HG02840 (cell line): Measurements from ENCODE around the gene SLX4IP.
A peak's percentile ranks its signal among the peaks of the same experiment; 100 is the strongest.

Source experiments
- ATAC-seq: cut with Tn5 transposase; IDR thresholded peaks from one replicate; pipeline ENCODE4 v1.9.1; 2021; ENCODE audit warnings: mild to moderate bottlenecking, moderate library complexity, moderate number of reproducible peaks; ENCODE audit not compliant: unreplicated experiment, low FRiP score

The SLX4IP gene

DNA sequence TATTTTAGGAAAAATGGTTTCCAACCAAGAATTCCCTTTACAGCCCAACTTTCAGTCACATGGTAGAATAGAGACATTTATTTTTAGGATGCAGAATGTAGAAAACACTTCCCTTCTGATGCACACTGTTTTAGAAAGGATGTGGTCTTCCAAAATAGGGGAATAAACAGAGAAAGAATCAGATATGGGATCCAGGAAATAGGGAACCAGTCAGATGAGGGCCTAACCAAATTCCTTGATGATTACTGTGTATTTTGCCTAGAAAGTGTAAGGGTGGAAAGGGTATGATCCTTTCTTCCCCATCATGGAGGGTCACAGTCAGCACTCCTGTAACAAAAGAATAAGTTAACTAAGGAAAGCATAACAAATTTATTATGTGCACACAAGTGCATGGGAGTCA, 27.4 kb downstream of the SLX4IP start:
- no peak for ATAC-seq

DNA sequence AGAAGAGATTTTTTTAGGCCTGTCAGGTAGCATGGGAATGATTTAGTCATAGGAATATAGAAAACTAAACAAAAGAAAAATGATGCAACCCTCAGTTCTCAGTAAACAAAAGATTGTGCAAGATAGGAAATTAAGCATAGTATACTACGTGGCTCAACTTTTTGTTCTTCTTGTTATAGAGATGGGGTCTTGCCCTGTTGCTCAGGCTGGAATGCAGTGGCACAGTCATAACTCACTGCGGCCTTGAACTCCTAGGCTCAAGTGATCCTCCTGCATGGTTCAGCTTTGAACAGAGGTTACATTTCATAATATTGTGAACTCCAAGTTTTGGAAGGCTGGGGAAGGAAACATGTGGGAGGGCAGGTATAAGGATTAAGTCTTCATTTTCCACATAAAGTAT, 28.5 kb downstream of the SLX4IP start:
- ATAC-seq = no peak

DNA sequence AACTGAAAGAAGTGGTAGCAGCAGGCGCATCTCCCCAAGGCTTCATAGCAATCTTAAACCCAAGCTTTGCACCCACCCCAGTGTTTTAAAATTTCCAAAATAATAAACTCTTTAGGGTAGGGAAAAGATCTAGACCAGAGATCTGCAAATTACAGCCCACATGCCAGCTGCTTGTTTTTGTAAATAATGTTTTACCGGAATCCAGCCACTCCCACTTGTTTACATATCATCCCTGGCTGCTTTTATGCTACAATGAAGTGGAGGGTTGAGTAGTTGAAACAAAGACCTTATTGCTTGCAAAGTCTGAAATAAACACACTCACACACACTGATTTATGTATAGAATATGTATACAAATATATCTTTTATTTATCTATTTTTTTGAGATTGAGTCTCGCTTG, 30.0 kb downstream of the SLX4IP start:
- no peak for ATAC-seq

DNA sequence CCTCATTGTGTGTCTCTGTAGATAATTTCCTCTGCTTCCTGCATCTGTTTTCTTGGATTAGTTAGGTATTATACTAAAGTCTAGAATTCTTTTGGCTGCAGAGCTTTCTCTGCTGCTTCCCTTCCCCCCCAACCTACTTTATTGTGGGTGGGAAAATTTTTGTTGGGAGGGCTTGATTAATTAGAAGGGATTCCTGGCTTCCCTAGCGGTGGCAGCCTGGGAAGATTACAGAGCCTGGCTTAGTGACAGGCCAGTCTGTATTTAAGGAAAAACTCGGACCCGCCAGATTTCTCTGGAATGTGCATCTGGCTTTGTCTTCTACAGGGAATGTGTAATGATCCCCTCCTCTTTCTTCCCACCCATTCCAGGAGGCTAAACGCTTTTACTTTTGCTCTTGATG, 31.2 kb downstream of the SLX4IP start:
- ATAC-seq = no peak

DNA sequence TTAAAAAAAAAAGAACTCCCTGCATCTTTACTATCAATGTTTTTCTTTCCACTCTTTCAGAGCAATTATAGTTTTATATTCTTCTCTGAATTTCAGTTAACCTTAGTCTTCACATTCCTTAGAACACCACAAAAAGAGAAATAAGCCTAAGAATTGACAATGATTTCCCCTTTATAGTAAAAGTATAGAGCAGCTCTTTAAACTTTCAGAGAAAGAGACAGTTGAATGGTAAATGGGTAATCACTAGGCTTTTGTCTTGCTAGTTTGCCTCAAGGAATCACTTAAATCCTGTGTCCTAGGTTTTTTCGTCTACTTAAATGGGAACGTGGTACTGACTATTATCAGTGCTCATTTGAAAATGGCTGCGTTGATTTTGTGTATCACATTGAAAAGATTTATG, 31.8 kb downstream of the SLX4IP start:
- ATAC-seq = no peak

DNA sequence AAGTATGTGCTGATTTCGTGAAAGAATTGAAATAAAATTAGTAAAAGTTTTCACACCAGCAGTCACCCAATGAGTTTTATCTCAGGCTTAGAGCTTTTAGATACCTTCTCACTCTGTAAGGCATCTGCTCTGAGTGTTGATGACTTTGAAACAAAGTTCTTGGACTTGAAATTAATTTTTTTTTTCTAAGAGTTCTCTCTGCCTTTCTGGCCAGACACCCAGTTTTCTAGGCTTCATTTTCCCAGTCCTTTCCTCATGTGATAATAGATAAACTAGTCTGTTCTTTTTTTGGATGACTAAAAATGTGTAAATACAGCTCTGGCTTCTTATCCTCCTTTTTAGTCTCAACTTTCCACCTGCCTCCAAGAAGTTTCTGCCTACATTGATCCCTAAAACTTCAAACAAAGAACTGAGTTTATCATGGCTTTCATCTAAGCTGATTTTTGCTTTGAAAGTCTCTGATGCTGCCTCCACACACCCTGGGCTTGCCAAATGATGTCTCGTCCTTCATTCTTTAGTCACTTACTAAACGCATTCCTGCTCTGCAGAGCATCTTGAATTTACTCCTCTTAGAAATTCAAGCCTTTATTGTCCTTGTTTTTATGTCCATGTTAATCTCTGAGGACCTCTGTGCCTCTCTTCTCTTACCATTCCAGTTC, 32.7 kb downstream of the SLX4IP start:
- ATAC-seq = no peak

DNA sequence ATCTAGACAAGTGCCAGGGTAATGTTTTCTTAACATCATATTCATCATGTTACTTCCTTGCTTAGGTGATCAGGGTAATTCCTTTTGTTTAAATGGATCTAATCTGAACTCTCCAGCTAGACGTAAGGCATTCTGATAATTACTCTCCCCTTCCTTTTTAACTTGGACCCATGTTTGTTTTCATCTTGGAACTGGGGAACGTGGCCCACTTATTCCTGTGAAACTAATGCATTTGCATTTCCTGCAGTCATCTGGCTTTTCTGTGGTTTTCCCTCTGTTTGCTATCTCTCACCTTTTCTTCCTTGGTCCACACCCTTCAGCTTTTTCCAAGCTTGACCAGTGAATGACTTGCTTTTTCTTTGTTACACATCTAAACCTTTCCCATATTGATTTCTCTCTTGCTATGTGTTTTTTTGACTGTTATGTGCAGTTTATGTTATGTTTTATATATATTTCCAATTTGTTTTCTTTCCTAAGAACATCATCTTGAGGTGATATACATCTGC, 33.3 kb downstream of the SLX4IP start:
- ATAC-seq = no peak

DNA sequence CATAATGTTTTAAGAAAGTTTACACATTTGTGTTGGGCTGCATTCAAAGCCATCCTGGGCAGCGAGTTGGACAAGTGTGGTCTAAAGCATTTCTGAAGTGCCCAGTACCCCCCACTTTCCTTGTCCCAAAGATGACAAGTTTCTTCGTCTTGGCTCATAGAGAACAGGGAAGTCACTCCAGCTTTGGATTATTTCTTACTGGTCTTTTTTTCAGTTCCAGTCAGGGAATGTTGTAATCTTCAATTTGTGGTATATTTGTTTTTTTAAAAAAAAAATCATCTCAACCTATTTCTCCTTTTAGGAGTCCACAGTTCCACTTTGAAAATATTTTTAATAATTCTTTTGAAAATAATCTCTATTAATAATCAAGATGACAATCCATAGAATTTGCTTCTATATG, 34.0 kb downstream of the SLX4IP start:
- no peak for ATAC-seq

DNA sequence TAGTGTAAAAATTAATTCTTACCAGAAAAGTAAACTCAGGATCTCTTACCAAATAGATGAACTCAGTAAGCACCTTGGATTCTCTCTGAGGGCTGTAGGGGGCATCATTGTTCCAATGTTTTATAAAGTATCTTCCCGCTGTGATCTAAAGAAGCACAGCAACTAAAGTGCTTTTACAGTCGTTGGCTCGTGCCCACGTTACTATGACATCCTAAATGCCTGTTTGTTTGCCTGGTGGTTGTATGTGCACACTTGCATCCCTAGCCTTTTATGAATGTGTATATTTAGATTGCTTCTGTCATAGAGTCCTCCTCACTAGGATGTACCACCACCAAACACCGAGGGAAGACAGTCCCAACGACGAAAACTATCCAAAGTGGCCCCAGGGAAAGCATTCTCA, 34.5 kb downstream of the SLX4IP start:
- no peak for ATAC-seq

DNA sequence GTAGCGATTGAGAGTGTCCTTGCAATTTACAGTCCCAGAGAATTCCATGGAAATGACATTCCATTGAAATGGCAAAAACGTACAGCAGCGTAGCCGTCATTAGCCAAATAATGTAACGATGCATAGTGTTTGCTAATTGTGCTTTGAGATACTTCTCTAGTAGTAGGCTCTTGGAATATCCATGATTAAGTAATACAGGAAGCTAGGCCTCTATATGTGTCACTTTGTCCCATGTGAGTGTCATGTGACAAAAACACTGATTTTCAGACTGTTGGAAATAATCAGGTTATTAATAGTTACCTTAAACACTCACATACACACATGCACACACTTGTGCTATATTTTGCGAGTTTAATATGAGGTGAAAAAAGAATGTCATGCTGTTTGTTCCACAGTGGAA, 35.2 kb downstream of the SLX4IP start:
- no peak for ATAC-seq

DNA sequence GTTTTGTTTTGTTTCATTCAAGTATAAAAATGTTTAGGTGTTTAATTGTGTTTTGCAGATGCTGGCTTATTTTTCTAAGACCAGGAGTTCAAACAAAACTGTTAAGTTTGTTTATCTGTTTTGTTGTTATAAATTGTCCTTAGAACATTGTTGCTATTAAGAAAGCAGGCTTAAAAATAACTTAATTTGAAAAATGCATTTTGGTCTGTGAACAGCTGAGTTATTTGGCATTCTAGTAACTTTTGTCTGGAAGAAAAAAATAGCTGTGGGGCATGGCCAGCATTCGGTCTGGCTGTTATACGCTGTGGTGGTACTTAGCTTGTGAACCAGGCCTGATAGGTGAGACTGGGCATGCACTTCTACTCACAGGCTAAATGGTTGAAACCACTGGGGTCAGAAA, 37.8 kb downstream of the SLX4IP start:
- no peak for ATAC-seq

DNA sequence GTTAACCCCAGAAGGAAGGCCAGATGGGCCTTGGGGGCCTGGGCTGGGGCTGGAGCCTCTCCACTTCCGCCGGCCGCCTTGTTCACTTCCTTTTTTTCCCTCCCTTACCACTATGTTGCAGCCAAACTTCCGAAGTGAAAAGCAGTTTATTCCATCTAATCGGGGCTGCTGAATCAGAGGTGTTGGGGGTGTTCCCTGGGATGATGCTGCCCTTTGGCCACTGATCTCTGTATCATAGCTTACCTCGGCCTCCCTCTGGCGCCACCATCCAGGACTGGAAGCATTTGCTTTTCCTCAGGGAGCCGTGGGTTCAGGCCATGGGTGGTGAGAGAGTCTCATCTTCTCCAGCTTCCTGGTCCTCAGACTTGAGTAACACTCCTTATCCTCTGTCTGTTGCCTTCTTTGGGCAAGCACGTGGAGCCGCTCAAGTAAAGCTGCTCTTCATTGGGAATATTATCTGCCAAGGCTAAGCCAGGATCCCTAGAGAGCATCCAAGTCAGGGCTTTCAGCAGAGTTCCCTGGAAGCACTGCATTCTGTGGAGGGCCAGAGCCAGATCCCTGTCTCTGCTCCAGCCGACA, 39.6 kb downstream of the SLX4IP start:
- no peak for ATAC-seq

DNA sequence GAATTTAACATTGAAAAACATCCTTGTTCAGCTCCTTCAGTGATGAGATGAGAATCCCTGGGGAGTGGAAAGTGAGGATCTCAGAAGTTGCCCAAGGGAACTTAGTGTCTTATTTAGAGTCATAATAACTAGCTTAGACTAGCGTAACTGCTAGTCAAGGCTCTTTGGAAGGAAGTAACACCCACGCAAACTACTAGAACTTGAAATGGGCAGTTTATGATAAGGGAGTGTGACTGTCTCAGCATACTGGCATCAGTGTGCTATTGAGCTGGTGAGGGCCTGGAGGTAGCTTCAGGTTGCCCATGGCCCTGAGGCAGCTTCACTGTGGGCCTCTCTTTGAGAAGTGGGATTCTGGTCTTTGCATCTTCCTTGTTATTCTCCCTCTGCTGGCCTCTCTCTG, 40.1 kb downstream of the SLX4IP start:
- no peak for ATAC-seq

DNA sequence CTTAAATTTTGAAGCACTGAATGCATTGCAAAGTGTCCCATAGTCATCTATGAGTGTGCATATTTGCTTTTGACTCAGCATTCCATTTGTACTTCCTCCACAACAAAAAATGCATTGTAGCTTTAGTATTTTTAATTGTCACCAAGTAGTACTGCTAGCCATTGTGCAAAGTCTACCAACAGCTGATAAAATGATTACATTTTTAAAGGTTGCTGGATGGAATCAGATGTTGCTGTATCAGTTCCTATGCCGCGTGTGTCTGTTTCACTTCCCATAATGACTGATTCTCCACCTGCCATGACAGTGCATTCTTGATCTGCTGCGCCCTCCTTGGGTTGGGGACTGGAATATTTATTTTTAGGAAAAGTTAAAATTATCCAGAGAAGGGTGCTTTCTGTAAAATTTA, 41.2 kb downstream of the SLX4IP start:
- ATAC-seq = peak; percentile 72

DNA sequence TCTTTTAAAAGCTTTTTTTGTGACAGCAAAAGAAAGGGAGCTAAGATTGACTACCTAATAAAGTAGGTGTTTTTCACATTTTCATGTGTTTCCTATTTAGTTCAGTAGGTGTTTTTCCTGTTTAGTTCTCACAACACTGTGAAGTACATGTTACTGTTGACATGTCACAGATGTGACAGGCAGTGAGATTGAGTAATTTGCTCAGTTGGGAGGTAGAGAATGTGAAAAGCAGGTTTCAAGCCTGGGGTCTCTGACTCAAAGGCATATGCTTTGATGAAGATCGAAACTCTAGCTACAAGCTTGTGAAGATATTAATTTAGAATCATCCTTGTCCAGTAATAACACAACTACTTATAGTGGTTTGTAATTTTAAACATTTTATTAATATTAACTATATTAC, 43.1 kb downstream of the SLX4IP start:
- peak; percentile 66 for ATAC-seq

DNA sequence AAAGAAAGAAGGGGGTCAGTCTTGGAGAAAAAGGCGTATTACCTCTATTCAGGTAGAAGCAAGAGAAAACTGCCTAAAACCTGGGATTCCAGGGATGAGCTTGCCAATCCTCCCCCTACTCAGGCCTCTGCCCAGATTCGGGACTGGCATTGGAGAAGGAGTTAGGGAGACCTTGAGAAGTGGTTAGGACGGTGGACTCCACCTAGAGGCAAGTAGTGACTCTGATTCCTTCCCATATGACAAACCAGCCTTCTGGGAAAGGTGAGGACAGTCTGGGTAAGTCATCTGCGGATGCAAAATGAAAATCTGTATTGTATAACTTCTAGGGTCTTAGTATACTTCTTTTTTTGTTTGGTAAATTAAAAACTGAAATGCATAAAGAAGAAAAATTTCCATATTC, 43.8 kb downstream of the SLX4IP start:
- ATAC-seq = no peak

DNA sequence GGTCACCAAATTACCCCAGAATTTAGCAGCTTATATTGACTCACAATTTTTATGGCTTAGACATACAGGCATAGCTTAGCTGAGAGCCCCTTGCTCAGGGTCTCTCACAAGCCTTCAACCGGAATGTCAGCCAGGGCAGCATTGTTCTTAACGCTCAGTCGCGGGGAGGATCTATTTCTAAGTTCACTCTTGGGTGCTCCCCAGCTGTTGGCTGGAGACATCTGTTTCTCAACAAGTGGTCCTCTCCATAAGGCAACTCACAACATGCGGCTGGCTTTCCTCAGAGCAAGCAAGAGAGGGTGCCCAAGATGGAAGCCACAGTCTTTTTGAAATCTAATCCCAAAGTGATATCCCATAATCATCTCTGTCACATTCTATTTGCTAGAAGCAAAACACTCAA, 46.6 kb downstream of the SLX4IP start:
- no peak for ATAC-seq

DNA sequence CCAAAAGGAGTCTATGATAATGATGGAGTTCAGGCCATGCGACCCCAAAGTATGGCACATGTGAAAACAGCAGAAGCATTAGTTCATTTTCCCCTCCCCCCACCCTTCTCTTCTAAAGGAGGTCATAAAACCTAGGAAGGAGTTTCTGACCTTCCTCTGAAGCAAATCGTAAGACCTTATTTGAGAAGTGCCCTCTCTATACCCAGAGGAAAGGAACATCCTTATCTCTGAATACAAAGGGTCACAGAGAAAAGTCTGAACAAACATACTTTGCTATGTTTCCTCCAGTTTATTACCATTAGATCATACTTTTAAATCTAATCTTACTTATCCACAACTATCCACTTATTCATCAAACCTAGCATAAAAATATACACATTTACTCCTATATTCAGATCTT, 48.6 kb downstream of the SLX4IP start:
- ATAC-seq = no peak

DNA sequence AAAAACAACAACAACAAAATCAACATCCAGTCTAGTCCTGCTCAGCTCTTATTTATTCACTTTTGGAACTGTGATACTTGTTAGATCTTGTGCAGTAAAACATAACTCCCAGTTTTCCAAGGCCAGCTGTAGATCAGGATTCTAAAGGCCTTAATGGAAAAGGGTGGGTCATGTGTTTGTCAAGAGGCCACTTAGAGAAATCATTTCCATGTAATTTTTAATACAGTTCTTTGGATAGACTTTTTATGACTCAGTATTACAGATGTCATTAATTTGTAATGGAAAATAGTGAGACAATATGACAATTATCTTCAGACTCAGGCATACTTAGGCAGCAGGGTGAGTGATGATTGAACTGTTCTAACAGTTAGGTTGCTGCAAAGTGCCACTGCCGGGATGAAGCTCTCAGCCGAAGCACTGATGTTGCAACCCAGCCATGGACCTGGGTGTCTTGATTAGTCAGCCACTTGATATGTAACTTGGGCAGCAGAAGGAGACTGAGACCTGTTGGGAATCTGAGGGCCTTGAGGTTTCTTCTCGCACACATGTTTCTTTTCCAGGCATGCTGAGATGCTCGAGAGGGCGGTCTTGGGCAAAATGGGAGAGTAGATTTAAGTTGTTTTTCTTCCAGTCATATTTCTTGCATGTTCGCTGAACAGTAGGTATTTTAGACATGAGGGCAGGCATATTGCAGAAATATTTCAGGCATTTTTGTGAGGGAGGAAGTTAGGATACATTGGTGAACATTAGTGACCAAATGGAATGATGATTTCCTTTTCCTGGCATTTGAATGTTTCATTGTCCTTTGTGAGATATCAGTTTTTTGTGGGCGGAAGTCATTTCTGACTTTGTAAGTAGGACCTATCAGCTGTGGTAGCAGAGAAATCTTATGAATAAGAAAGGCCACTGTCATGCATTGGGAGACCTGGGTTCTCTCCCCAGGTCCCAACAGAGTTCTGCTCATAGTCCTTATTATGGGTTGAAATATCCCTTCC, 52.3 kb downstream of the SLX4IP start:
- ATAC-seq = no peak

DNA sequence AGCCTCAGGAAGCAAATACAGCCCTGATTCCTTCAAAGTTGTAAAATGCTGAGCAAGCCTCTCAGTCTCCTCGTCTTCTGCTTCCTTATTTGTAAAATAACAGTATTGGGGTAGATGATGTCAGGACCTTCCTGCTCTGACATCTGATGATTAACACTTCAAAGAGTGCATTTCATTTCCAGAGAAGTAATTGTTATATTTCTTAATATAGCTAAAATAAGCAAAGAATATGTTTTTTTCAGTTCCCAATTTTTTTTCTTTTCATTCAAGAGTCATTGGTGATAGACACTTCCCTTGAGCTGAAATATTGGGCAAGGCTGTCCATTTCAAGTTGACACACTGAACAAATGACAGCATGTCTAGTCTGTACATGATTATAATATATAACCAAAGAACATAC, 53.4 kb downstream of the SLX4IP start:
- ATAC-seq = no peak

DNA sequence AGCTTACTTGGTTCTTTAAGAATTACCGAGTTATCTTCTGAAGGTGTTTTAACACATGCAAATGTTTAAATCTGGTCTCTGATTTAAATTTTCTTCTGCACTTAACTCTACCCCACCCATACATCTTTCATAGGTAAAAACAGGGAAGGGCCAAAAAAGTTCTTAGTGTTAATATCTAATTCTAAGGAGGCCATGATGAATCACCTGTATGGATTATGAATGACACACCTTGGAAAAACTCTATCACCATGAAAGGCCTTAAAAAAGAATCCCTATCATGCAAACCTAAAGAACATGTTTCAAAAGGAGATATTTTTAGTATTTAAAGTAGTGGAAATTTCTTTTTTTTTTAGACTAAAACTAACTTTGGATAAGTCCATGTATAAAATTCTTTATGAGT, 54.7 kb downstream of the SLX4IP start:
- ATAC-seq = no peak
